GM12874 (cell line): ENCODE measurements around the gene GPS2.

Experiments
- TF ChIP-seq, protein P1 (sequence below): IDR thresholded peaks from 2 replicates; pipeline ENCODE4 v1.5.1; 2011; ENCODE audit warnings: low read depth, mild to moderate bottlenecking, control low read depth, low read length, moderate library complexity; ENCODE audit not compliant: insufficient read depth

The GPS2 gene

DNA sequence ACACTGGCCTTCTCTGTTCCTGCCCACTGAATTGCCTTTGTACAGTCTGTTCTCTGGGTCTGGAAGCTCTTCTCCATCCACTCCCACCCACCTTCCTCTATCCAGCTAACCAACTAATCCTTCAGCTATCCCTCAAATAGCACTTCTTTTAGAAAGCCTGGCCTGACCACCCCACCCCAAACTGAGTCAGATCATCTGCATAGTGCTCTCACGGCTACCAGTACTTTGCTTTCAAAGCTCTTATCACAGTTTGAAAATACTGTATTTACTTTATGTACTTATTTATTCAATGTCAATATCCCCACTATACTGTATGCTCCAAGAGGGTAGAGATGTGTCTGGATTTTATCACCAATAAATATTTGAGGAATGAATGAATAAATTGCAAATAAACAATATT lies 48.4 kb downstream of the GPS2 start:
- TF ChIP-seq, protein P1, sequence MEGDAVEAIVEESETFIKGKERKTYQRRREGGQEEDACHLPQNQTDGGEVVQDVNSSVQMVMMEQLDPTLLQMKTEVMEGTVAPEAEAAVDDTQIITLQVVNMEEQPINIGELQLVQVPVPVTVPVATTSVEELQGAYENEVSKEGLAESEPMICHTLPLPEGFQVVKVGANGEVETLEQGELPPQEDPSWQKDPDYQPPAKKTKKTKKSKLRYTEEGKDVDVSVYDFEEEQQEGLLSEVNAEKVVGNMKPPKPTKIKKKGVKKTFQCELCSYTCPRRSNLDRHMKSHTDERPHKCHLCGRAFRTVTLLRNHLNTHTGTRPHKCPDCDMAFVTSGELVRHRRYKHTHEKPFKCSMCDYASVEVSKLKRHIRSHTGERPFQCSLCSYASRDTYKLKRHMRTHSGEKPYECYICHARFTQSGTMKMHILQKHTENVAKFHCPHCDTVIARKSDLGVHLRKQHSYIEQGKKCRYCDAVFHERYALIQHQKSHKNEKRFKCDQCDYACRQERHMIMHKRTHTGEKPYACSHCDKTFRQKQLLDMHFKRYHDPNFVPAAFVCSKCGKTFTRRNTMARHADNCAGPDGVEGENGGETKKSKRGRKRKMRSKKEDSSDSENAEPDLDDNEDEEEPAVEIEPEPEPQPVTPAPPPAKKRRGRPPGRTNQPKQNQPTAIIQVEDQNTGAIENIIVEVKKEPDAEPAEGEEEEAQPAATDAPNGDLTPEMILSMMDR = no peak

DNA sequence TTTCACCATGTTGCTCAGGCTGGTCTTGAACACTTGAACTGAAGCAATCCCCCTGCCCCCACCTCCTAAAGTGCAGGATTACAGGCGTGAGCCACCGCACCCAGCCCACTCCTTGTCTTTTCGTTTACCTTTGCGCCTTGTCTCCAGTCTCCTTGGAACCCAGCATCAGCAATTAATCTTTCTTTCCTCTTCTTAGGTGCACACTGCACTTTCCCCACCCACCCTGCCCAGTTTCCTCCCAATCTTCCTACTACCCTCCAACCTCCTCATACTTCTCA lies 51.4 kb downstream of the GPS2 start:
- TF ChIP-seq, protein P1 = no peak

DNA sequence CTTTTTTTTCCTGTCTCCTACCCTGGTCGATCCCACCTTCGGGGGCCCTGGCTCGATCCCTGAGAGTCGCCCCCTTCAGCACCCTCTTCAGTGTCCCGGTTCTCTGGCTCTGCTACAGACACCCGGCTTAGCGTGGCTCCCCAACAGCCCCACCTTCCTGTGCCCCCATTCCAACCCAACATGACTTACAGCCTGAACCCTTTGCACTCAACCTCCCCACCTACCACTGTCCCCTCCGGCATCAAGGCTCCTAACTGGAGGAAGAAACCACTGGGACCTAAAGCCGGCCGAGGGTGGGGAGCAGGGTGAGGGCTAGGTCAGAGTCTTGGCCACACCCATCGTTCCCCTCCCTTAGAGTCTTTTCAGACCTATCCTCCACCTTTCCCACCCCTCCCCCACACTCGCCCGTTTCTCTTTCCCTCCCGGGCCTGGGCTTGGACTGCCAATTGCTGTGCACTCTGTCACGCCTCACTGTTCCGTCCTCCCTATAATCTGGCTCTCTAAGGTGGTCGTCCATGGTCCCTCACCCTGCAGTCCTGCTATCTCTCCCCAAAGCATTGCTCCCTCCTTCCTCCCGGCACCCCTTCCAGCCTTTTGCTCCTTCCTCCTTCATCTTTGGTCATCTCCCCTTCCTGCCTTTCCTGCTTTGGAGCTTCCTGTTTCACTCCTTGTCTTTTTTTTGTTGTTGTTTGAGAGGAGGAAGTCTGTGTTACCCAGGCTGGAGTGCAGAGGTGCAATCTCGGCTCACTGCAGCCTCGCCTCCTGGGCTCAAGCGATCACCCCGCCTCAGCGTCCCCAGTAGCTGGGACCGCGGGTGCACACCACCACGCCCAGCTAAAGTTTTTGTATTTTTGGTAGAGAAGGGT lies 52.0 kb downstream of the GPS2 start:
- TF ChIP-seq, protein P1 = no peak
